ENCODE measurements around the gene DEAF1. TPM values are rescaled to one million over a fixed set of nuclear protein-coding genes. Genes with fewer than 3 reads are reported as not detected.
A peak's percentile ranks its signal among the peaks of the same experiment; 100 is the strongest.

The DEAF1 gene
- total and polyA plus RNA-seq, 2 of the 13 experiments (the other 11 are each of a cell fraction or from before 2014, with no cell fraction given): 22.3 to 29.6 TPM

GRCh38 chr11:694563-695287 is at the start of gene DEAF1 (continued):
- TF ChIP-seq ARHGAP35 (CRISPR knock-in tag; IDR thresholded peaks at IDR 0.05; ENCODE audit: borderline replicate concordance): no peak
- peak; percentile 54; the same call in 1 of the 2 replicates for TF ChIP-seq ZNF558 (CRISPR knock-in tag; IDR thresholded peaks at IDR 0.05; ENCODE audit: borderline replicate concordance)
- TF ChIP-seq SKIL (CRISPR knock-in tag; IDR thresholded peaks at IDR 0.05; ENCODE audit: borderline replicate concordance): no peak
- no peak for TF ChIP-seq ADNP (CRISPR knock-in tag; IDR thresholded peaks at IDR 0.05)
- TF ChIP-seq HNRNPK (IDR thresholded peaks at IDR 0.05; ENCODE audit: low read depth, low read length, poor library complexity, severe bottlenecking): no peak
- no peak for TF ChIP-seq ZNF790 (CRISPR knock-in tag; IDR thresholded peaks at IDR 0.05; ENCODE audit: borderline replicate concordance)
- no peak for TF ChIP-seq PLSCR1 (CRISPR knock-in tag; IDR thresholded peaks at IDR 0.05; ENCODE audit: borderline replicate concordance)
- TF ChIP-seq TMF1 (CRISPR knock-in tag; IDR thresholded peaks at IDR 0.05; ENCODE audit: low read depth): no peak
- TF ChIP-seq ZSCAN9 (CRISPR knock-in tag; IDR thresholded peaks at IDR 0.05; ENCODE audit: borderline replicate concordance): no peak
- no peak for TF ChIP-seq ZNF672 (CRISPR knock-in tag; IDR thresholded peaks at IDR 0.05)
- no peak for TF ChIP-seq ZBTB49 (CRISPR knock-in tag; IDR thresholded peaks at IDR 0.05; ENCODE audit: borderline replicate concordance)
- no peak for TF ChIP-seq HNRNPLL (IDR thresholded peaks at IDR 0.05; ENCODE audit: low read depth, low read length, poor library complexity, severe bottlenecking)
- no peak for TF ChIP-seq HOXA5 (CRISPR knock-in tag; IDR thresholded peaks at IDR 0.05)
- 0 out of 2 replicates have a peak, but pooled peaks have one; percentile 0 for TF ChIP-seq DMAP1 (CRISPR knock-in tag; IDR thresholded peaks at IDR 0.05)
- TF ChIP-seq NFE2L1 (CRISPR knock-in tag; IDR thresholded peaks at IDR 0.05; ENCODE audit: borderline replicate concordance): no peak
- TF ChIP-seq ZNF687 (CRISPR knock-in tag; IDR thresholded peaks at IDR 0.05): peak; percentile 85
- TF ChIP-seq SATB2 (CRISPR knock-in tag; IDR thresholded peaks at IDR 0.05): no peak
- TF ChIP-seq TEAD2 (CRISPR knock-in tag; IDR thresholded peaks at IDR 0.05): no peak
- no peak for TF ChIP-seq ZNF605 (CRISPR knock-in tag; IDR thresholded peaks at IDR 0.05)
- no peak for TF ChIP-seq TCF12 (IDR thresholded peaks at IDR 0.05)
- TF ChIP-seq TCF12 (CRISPR knock-in tag; IDR thresholded peaks at IDR 0.05): 0 out of 2 replicates have a peak, but pooled peaks have one; percentile 72
